Limb (tissue), 2 donors: ENCODE results near the gene DDX31.
"Not testable (repeated sequence)": the region's sequence is repeated elsewhere in the genome, so short reads cannot be mapped to it uniquely, and the experiment has no call there.

Experiments
- DNase-seq, 2 donors: peaks; one replicate each; pipeline ENCODE4 v3.0.0-alpha.2; 2016; ENCODE audit errors: extremely low spot score in 2 of 2

The DDX31 gene

DNA sequence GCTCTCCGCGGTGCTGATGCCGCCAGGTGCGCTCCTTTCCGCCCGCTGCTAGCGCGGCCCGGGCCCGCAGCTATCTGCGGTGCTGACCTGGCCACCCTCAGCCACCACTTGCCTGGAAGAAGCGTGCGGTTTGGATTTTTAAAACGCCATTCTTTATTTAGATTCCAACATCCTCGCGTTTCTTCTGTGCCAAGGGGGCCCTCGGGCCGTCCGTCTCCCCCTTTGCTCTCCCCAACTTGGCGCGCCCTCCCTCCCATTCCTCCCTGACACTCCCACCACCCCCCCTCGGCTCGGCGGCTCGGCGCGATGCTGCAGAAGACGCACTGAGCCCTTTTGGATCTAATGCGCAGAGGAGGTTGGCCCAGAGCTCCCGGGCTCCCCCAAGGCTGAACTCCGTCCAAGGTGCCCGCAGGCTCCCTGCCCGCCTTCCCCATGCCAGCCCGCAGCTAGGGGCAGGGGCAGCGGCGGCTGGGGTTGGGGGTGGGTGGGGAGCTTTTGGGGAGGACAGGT lies 87.5 kb downstream of the DDX31 start, which contains the start of gene BARHL1:
TSS of gene BARHL1 (plus strand) at position 331 of the 510 bp plus-strand sequence. CDS start 192 bp downstream, outside the sequence.
- DNase-seq: no peak

GRCh38 chr9:132579427-132579798 lies 90.4 kb downstream of the DDX31 start:
- no peak for DNase-seq

- DNase-seq: no peak
Measured at GRCh38 chr9:132578367-132578932, 91.3 kb downstream of the DDX31 start.

GRCh38 chr9:132577119-132577518 lies 92.7 kb downstream of the DDX31 start:
- DNase-seq: no peak

DNA sequence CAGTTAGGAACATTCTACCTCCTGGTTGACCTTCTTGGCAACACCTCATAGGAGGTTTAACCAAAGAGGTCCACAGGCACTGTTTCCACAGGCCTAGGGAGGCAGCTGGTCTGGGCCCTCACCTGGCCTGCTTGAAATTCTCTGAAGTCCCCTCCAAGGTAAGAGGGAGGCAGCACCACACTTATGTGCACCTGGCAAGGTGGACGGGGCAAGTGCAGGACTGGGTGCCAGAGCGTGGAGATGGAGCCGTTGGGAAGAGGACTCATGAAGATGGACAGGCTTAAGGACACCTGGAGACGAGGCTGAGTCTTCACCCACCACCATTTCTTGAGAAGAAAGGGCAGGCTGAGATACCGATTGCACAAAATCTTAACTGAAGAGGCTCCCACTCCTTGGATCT lies 94.0 kb downstream of the DDX31 start:
- no peak for DNase-seq

DNA sequence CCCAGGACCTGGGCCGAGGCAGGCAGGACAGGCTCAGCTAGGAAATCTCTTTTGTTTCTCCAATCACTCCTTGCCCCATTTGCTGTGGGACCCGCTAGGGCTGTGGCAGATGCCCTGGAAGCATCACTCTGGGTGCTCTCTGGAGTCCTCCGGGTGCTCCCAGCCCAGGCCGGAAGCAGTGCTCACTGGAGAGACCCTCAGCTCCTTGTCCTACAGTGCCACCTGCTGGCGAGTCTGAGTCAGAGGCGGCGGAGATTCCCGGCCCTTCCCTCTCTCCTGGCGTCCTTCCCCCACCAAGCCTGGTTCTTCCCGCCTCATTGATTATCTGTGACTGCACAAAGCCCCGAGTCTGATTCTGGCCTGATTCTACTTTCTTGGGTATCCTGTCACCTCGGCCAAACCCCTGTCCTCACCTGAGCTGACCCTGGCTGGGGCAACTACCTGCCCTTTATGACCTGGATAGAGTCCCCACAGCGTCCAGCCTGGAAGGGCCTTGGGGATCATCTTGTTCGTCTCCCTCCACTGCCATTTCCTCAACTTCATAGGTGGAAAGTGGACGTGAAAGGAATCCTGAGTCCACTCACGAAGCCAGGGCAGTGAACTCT lies 94.7 kb downstream of the DDX31 start:
- peak; percentile 59 to 89 for DNase-seq

- no peak for DNase-seq
Measured at GRCh38 chr9:132572921-132573320, 96.9 kb downstream of the DDX31 start.

DNA sequence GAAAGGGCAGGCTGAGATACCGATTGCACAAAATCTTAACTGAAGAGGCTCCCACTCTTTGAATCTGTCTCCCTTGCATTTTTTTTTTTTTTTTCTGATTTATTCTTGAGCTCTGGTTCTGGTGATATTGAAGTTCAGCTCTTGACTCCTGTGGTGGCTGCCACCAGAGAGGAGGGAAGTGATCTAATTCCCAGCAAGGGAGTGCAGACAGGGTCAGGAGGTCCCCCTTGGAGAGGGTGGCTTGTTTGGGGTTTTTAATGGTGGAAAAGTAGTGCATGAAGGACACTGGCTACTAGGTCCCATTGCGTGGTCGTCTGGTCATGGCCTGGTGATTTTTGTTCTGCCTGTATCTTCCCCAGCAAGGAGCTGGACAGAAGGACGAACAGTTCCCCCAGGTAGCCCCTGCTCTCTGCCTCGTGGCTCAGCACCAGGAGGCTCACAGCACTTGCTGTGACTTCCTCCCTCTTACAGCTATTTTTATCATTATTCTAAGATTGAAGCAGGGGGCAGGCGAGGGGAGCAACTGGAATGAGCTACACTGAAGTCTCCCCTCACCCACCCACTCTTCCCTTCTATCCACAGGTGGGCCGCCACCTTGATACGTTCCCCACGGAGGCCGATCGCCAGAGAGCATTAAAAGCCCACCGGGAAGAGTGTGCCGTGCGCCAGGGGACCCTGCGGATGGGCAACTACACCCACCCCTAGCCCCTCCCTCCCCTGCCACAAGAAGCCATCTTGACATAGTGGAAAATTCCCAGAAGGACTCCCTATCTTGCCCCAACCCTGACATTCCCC lies 97.8 kb downstream of the DDX31 start:
- DNase-seq: no peak

DNA sequence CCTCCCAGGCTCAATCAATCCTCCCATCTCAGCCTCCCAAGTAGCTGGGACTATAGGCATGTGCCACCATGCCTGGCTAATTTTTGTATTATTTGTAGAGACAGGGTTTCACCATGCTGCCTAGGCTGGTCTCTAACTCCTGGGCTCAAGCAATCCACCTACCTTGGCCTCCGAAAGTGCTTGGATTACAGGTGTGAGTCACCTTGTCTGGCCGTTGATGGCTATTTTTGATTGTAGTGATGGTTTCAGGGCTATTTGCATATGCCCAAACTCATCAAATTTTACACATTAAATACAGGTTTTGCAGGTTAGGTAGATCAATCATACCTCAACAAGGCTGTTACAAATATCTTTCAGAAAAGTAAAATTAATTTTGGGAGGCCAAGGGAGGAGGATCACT lies 101.0 kb downstream of the DDX31 start:
- DNase-seq: not testable (repeated sequence)

DNA sequence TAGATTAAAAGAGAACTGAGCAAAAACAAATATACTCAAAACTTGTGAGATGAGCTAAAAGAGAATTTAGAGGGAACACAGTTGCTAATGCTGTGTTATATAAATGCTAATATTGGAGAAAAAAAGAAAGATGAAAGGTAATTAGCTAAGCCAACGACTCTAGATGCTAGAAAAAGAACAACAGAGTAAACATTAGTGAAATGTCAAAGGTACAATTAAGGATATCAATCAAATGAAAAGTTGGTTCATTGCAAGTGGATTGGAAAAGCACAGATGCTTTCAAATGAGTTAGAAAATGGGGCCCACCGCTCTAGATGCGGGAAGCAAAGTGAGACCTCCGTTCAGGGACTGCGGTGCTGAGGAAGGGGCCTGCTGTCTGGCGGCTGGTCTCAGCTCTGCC lies 105.3 kb downstream of the DDX31 start:
- DNase-seq: no peak

GRCh38 chr9:132562306-132562573 lies 107.5 kb downstream of the DDX31 start:
- no peak for DNase-seq

DNA sequence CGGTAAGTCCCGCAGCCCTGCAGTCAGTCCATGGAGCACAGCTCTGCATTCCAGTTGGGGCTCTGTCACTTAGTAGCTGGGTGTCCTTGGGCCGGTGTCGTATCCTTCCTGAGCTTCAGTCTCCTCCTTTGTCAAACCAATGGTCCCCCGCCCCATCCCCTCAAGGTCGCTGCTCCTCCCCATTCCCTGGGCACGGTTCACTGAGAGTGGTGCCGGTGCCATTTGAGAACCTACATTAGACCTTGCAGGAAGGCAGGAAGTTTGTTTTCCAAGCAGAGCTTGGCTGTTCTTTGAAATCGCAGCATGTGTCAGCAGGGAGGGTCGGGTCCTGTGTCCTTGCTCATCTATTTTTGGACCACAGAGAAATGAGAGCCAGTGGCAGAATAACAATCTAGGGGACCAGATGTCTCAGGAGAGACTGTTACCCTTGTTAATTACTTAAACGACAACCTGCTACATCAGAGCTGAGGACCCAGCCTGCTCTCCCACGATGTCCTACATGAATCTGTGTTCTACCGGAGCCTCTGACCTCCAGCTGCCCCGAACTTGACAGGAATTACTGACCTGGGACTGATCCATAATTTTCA lies 109.1 kb downstream of the DDX31 start:
- DNase-seq: no peak

- no peak for DNase-seq
Measured at GRCh38 chr9:132559711-132560110, 110.1 kb downstream of the DDX31 start.

GRCh38 chr9:132557159-132557558 lies 112.6 kb downstream of the DDX31 start:
- no peak for DNase-seq

DNA sequence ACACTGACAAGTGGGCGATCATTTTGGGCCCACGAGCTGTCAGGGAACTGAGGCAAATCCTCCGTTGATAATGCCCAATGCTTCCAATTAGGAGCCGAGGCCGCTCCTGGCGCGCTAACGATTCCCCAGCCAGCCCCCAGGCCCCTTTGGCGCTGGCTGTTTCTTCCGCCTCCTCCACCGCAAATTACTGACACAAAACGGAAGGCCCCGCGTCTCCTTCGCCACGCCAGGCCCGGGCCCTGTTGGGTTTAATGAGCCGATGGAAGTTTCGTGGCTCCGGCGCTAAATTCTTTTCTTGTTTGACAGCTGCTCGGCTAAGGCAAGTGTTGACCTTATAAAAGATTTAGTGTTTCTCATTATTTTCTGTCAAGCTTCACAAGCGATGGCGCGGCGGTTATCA lies 113.1 kb downstream of the DDX31 start:
- DNase-seq: no peak

GRCh38 chr9:132556235-132556634 lies 113.5 kb downstream of the DDX31 start:
- no peak for DNase-seq

DNA sequence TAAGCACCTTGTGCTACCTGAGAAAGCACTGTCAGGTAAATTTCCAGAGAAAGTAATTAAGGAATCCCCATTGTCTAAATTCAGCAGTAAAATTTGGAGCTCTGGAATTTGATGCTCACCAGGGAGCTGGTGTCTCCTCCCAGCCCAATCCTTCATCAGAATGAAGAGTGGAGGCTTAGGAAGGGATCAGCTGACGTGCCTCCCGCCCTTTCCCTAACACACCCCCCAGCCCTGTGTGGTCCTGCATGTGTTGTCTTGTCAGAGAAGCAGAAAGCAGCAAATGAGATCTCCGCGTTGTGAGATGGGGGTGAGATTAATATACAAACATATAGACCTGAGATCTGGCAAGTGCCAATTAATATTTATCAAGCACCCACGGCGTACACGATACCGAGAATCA lies 114.3 kb downstream of the DDX31 start:
- no peak for DNase-seq

- no peak for DNase-seq
Measured at GRCh38 chr9:132554755-132555154, 115.0 kb downstream of the DDX31 start.

- DNase-seq: no peak
Measured at GRCh38 chr9:132552041-132552440, 117.7 kb downstream of the DDX31 start.

- DNase-seq: no peak
Measured at GRCh38 chr9:132551556-132551955, 118.2 kb downstream of the DDX31 start.

GRCh38 chr9:132548751-132549640 lies 120.8 kb downstream of the DDX31 start:
- peak in 1 of 2 donors; percentile 31 for DNase-seq
